Measurements from ENCODE around the gene C11orf54.
A peak's percentile ranks its signal among the peaks of the same experiment; 100 is the strongest.

Gene C11orf54

GRCh38 chr11:93736129-93736528, 5.3 kb upstream of the C11orf54 start:
- TF ChIP-seq, protein P1, sequence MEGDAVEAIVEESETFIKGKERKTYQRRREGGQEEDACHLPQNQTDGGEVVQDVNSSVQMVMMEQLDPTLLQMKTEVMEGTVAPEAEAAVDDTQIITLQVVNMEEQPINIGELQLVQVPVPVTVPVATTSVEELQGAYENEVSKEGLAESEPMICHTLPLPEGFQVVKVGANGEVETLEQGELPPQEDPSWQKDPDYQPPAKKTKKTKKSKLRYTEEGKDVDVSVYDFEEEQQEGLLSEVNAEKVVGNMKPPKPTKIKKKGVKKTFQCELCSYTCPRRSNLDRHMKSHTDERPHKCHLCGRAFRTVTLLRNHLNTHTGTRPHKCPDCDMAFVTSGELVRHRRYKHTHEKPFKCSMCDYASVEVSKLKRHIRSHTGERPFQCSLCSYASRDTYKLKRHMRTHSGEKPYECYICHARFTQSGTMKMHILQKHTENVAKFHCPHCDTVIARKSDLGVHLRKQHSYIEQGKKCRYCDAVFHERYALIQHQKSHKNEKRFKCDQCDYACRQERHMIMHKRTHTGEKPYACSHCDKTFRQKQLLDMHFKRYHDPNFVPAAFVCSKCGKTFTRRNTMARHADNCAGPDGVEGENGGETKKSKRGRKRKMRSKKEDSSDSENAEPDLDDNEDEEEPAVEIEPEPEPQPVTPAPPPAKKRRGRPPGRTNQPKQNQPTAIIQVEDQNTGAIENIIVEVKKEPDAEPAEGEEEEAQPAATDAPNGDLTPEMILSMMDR (IDR thresholded peaks at IDR 0.05; ENCODE audit: control extremely low read depth, extremely low read depth, low read depth, missing control alignments): no peak
- CTCF ChIA-PET: interaction anchor here (0.8 to 1.0 kb wide), 2 partner anchors 9 to 55 kb away, joined by 3 read pairs; no protein-coding TSS in a partner anchor
- POLR2A ChIA-PET: interaction anchor here (1.1 kb wide), 1 partner anchor 48 kb away, joined by 3 read pairs; the partner anchor contains the start of gene MED17
- no peak for DNase-seq (ENCODE audit: extremely low spot score)

DNA sequence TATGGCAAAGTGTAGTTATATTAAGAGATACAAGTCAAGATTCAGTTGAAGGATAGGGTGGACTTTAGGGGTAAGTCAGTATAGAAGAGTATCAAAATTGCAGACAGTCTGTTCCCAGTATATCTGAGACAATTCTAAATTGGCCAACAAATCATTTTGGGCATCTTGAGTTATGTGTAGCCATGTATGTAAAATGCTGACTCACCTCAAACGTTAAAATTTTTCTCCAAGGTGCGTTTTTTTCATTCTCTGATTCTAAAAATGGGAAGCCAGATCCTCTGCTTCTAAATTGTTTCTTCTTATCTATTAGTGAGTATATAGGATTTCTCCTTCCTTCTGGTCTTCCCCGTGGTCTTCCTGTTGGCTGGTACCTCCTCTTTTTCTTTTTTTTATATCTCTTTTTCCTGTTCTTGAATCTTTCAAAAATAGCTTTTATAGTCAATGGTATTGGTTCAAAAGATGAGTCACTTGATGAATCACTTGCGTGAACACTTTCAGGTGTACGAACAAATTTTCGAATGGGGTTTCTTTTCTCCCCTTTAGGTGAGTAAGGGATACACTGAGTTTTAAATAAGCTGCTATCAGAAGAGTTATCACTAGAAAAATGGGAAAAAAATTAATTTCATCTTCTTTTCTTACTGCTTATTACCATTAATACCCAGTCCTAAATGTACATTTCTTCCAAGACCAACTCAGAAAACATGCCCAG, 3.4 kb upstream of the C11orf54 start:
- DNase-seq (ENCODE audit: extremely low spot score): no peak
- TF ChIP-seq, protein P1 (IDR thresholded peaks at IDR 0.05; ENCODE audit: control extremely low read depth, extremely low read depth, low read depth, missing control alignments): no peak
- ChIA-PET CTCF (interaction anchor here (0.7 to 1.5 kb wide), 4 partner anchors 15 to 503 kb away, joined by 3 to 7 read pairs (median 4); partner anchors contain the start of gene MED17), POLR2A (interaction anchor here (0.9 kb wide), 1 partner anchor 46 kb away, joined by 4 read pairs; the partner anchor contains the start of gene MED17)

- CTCF ChIA-PET: interaction anchor here (0.7 to 1.7 kb wide), 6 partner anchors 16 to 504 kb away, joined by 3 to 7 read pairs (median 4); partner anchors contain the start of gene MED17
- TF ChIP-seq, protein P1 (IDR thresholded peaks at IDR 0.05; ENCODE audit: control extremely low read depth, extremely low read depth, low read depth, missing control alignments): no peak
- POLR2A ChIA-PET: interaction anchor here (0.9 kb wide), 1 partner anchor 45 kb away, joined by 4 read pairs; the partner anchor contains the start of gene MED17
- no peak for DNase-seq (ENCODE audit: extremely low spot score)
Measured at GRCh38 chr11:93738647-93739081, 2.8 kb upstream of the C11orf54 start.

GRCh38 chr11:93740031-93740729, 1.3 kb upstream of the C11orf54 start:
- TF ChIP-seq, protein P1 (IDR thresholded peaks at IDR 0.05; ENCODE audit: control extremely low read depth, extremely low read depth, low read depth, missing control alignments): no peak
- no peak for DNase-seq (ENCODE audit: extremely low spot score)
- ChIA-PET POLR2A (interaction anchor here (0.6 to 3.6 kb wide), 9 partner anchors 8 to 762 kb away, joined by 3 to 35 read pairs (median 5); partner anchors contain the start of gene MED17), CTCF (interaction anchor here (0.8 to 2.7 kb wide), 6 partner anchors 9 to 60 kb away, joined by 3 to 11 read pairs (median 4); partner anchors contain the start of gene MED17)

DNA sequence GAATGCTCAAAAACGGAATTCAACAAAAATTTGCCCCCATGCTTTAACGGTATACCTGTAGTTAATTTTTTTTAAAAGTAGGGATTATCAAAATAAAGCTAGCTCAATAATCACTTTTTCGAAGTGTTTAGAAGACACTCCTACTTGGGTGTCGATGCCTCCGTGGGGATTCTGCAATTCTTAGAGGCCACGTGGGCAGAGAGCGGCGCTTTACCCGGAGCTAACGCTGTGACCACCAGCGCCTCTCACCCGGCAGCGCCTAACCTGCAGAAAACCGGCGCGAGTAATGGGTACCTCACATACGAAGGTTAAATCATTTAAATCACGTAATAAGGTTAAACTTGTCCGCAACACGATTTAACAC, 760 bp upstream of the C11orf54 start:
- ChIA-PET CTCF (interaction anchor here (0.8 to 2.7 kb wide), 5 partner anchors 10 to 51 kb away, joined by 3 to 11 read pairs (median 5); partner anchors contain the start of gene MED17), POLR2A (interaction anchor here (0.7 to 3.6 kb wide), 9 partner anchors 8 to 761 kb away, joined by 3 to 35 read pairs (median 8); partner anchors contain the start of genes CEP295 and MED17)
- TF ChIP-seq, protein P1 (IDR thresholded peaks at IDR 0.05; ENCODE audit: control extremely low read depth, extremely low read depth, low read depth, missing control alignments): peak; percentile 1
- peak; percentile 45 for DNase-seq (ENCODE audit: extremely low spot score)

DNA sequence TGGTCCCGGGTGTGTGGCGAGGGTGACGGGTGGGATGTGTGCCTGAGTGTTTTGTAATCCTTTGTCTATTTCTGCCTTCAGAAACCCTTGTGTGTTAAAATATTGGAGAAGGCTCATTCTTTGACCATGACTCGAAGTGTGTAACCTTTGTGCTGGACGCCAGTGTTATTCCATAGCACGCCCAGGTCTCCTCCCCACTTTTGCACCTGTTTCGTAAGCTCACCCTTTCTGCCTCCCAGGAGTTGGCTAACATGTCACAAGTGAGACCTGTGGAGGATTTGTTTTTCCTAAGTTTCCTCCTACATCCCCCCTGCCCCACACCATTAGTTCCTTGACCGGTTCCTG, 382 bp downstream of the C11orf54 start:
- peak; percentile 45 for DNase-seq (ENCODE audit: extremely low spot score)
- TF ChIP-seq, protein P1 (IDR thresholded peaks at IDR 0.05; ENCODE audit: control extremely low read depth, extremely low read depth, low read depth, missing control alignments): no peak
- ChIA-PET POLR2A (interaction anchor here (0.6 to 3.6 kb wide), 16 partner anchors 9 to 715 kb away, joined by 3 to 35 read pairs (median 4); partner anchors contain the start of genes CEP295 and MED17), CTCF (interaction anchor here (0.8 to 2.7 kb wide), 9 partner anchors 9 to 1186 kb away, joined by 3 to 11 read pairs (median 4); partner anchors contain the start of gene MED17)

Data from GM10248 (cell line).